Suppressor macrophage treated with lipopolysaccharide for 4 hours (primary cell): ENCODE results near the gene SLC39A11.

Experiments
- DNase-seq: peaks from one replicate; pipeline ENCODE4 v3.0.0-alpha.2; 2020

Gene SLC39A11

DNA sequence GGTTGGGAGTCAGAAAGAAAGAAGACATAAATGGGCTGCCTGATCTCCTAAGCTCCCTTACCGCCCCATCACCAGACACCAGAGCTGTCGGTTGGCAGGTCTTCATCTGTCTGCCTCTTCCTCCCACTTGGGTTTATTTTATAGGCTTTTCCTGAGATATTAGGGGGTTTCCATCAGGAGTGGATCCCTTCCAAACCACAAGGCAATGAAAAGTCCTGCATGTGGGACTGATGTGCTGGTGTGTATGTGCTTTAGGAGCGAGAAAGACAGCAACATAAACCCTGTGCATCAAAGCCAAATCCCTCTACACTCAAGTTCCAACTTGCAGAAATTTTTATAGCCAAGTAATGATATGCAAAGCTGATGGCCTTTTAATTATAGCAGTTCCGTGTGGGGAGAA lies 389.5 kb downstream of the SLC39A11 start:
- DNase-seq: no peak

GRCh38 chr17:72702136-72702735 lies 390.3 kb downstream of the SLC39A11 start:
- DNase-seq: no peak

GRCh38 chr17:72700226-72700625 lies 392.3 kb downstream of the SLC39A11 start:
- DNase-seq: no peak

- no peak for DNase-seq
Observed at GRCh38 chr17:72699545-72699944, 392.9 kb downstream of the SLC39A11 start.

DNA sequence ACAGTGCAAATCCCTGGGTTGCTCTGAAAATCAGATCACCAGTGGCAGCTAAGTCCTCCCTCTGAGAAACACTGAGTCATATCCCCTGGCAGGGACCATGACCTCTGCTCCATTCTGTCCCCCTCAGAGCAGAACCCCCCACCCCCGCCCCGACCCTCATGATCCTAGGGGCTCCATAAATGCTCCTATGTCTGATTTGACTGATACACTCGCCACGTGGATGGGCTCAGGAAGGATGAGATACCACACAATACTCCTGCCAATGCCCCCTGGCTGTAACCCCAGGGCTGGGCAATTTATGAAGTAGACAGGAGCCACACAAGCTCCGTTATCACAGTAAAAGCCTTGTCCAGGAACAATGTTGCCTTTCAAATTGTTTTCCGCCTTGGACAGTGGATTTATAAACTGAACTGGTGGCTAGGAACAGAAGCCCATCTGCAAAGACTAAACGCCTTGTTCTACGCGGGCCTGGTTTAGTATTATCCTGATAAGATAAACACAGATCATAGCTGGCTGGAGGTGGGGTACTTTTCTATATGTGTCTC lies 394.8 kb downstream of the SLC39A11 start:
- DNase-seq: no peak

DNA sequence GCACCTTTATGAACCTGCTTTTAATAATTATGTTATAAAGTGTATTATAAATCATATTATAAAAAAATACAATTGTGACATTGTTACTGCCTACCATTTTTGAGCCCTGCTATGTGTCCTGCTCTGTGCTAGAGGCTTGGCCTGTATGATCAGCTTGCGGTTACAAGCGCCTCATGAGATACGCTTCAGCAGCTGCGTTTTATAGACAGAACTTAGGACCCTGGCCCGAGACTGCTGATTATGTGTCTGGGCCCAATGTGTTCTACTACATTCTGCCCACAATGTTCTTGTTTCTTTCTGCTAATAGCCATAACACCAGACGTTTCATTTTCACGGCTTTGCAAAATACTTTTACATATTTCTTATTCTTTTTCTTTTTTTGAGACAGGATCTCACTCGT lies 395.8 kb downstream of the SLC39A11 start:
- no peak for DNase-seq

DNA sequence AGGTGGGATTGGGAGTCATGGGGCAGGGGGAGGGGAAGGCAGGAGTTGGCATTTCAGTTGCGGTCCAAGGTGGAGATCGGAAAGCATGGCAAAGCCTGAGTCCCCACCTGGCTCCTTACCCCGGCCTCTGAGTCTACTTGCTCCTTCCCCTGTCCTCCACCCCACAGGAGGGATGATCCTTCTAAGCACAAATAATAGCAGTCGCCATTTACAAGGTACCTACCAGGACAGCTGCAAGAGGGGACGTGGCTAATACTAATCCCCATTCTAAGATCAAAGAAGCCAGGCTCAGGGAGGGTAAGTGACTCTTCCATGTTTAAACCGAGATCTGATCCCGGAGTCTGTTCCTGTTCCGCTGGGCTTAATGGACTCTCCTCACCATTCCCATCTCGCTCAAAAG lies 396.3 kb downstream of the SLC39A11 start:
- no peak for DNase-seq

DNA sequence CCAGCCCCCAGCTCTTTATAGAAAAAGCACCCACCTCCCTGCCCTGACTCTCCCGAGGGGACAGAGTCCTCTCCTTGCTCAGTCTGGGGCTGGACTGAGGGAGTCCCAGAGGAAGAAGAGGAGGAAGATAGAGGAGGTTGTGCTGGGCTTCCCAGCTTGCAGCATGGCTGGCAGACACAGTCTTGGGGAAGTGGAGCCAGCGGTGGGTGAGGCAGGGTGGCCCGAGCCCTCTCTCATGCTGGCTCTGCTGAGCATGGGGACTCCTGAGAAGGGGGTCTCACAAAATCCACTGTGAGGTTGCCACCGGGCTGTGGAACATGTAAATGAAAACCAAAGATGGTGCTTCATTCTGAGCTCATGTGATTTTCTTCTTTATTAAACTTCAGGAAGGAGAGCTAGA lies 398.5 kb downstream of the SLC39A11 start:
- DNase-seq: no peak

DNA sequence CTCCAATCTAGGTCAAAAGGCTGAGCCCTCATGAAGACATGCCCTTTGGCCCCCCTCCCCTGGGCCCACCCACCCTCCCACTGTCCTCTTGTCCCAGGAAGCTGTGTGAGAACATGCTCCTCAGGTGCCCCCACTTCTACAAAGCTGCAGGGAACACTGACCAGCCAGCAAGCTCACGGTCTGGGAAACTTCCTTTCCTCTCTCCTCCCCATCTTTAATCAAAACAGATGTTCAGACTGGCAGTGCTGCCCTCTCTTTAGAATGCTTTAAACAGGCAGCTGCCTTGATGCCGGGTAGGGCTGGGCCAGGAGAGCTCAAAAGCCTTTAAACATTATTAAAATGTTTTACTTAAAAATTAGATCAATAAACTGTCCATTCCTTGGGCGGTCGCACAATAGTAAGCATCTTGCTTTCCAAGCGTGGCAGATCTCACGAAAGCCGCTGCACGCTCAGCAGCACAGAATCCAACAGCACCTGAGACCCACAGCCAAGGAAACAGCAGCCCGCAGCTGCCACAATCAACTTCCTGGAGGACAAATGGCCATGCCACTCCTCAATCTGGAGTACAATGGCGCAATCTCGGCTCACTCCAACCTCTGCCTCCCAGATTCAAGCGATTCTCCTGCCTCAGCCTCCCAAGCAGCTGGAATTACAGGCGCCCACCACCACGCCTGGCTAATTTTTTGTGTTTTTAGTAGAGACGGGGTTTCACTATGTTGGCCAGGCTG lies 399.2 kb downstream of the SLC39A11 start:
- DNase-seq: no peak

GRCh38 chr17:72692676-72693075 lies 399.8 kb downstream of the SLC39A11 start:
- DNase-seq: no peak

- no peak for DNase-seq
Observed at GRCh38 chr17:72691586-72691985, 400.9 kb downstream of the SLC39A11 start.

GRCh38 chr17:72691017-72691416 lies 401.5 kb downstream of the SLC39A11 start:
- no peak for DNase-seq

DNA sequence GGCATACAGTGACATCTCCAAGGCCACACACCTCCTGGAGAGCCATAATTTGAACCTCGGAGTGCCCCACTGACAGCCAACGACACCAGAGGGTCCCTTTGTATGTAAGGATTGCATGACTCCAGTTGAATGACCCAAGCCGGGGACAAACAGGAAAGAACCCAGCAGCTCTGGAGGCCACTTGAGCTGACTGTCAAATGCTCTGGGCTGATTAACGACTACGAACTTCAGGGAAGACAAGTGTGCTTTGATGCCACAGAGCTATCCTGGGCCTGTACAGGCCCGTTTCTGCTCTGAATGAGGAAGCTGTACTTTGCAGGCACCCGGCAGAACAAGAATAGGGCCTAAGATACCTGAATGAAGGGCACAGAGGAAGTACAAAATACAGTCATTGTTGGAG lies 404.6 kb downstream of the SLC39A11 start:
- DNase-seq: no peak

DNA sequence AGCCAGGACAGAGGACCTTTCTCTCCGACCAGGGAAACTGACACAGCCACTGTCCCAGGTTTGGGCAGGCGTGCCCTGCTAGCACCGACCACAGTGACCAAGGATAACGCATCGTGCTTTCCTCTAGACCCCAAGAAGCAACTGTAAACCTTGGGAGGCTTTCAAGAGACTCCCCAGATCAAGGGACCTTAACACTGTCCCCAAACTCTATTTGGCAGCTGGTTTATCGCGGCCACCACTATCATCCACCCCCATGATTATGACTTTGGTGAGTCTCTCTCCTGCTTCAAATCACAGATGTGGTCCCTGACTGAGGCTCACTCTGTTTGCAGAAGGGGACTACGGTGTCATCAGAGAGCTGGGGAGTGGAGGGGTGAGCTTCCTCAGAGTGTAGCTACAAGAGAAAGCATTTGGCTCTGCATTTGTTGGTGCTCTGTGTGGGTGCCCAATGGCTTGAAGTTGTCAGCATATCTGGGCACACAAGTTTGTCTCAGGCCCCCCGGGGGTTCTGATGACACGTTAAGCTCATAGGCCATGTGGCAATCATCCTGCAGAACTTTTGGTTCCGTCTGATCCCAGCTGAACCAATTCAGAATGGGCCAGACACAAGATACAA lies 408.0 kb downstream of the SLC39A11 start:
- no peak for DNase-seq

- DNase-seq: no peak
Observed at GRCh38 chr17:72683506-72684404, 408.7 kb downstream of the SLC39A11 start.

DNA sequence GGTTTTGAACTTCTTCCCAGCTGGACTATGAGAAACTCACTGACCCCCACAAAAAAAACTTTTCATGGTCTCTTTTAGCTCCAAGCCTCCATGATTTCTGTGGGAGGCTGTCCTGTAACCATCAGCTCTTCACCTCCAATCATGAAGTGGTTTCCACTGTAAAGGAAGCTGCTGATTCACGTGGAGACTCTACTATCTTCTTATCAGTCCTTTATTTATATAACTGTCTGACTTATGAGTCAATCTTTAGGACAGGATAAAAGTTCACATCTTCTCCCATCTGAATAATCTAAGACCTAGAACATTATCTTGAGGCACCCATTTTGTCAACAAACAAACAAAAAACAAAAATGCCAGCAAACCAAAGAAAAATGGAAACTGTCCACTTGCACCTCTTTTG lies 409.9 kb downstream of the SLC39A11 start:
- no peak for DNase-seq

GRCh38 chr17:72681844-72682243 lies 410.6 kb downstream of the SLC39A11 start:
- DNase-seq: no peak

GRCh38 chr17:72677714-72678390 lies 414.6 kb downstream of the SLC39A11 start:
- DNase-seq: no peak

DNA sequence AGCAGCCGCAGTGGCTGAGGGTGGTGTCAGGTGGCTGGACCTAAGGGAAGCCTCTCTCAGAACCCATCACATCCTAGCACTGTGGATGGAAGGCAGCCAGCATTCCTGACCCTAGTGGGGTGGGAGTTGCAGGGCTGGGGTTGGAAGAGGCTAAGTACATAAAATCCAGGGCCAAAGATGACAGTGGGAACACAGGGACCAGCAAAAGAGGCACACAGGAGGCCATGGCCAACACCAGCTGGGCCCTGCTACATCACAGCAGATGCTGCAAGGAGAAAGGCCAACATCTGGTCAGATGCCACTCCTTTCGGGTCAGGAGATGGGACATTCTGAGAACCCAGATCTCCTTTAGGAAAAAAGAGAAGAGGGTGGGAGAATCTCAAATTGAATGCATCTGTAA lies 415.4 kb downstream of the SLC39A11 start:
- DNase-seq: no peak

- DNase-seq: no peak
Observed at GRCh38 chr17:72672729-72673128, 419.8 kb downstream of the SLC39A11 start.

GRCh38 chr17:72671016-72671415 lies 421.5 kb downstream of the SLC39A11 start:
- no peak for DNase-seq
